ENCODE measurements around the gene RASSF7.

The RASSF7 gene

DNA sequence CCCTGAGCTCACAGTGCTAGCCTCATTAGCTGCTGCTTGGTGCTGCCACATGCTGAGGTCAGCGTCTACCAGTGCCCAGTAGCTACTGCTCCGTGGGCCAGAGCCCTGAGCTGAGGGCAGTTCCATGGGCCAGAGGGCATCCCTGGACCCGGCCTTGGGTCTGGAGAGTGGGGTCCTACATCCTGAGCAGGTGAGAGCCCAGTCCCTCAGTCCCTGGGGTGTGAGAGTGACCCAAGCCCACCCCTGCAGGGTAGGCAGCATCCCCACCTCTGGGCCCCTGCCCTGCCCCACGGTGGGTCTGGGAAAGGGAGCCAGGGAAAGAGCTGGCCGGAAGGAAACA, 10.1 kb upstream of the RASSF7 start:
- in situ Hi-C loops (cut with HindIII; ENCODE audit: low sequenced_read_pairs) = no loop called here

DNA sequence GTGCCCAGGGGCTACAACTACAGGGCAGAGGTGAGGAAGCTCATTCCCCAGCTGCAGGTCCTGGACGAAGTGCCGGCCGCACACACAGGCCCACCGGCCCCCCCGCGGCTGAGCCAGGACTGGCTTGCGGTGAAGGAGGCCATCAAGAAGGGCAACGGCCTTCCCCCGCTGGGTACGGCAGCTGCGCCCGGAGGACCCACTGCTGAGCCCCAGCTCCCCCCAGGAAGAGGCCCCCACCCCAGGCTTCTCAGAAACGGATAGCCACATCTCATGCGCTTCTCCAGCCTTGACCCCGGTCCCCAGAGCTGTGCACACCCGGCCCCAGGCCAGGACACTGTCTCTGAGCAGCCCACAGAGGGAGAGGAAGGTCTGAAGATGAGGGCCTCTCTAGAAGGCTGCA, 9.6 kb upstream of the RASSF7 start:
- in situ Hi-C loops (cut with HindIII; ENCODE audit: low sequenced_read_pairs) = no loop called here

DNA sequence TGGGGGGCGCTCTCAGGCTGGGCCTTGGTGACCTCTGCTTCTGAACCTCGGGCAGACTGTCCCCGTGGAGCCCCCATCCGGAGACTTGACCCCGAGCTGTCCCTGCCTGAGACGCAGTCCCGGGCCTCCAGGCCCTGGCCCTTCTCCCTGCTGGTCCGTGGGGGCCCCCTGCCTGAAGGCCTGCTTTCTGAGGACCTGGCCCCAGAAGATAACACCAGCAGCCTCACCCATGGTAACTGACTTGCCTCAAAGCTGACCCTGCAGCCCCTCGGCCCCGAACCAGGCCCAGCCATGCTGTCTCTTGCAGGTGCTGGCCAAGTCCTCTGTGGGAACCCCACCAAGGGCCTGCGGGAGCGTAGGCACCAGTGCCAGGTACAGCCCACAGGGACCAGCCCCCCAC, 9.2 kb upstream of the RASSF7 start:
- in situ Hi-C loops (cut with HindIII; ENCODE audit: low sequenced_read_pairs) = no loop called here

DNA sequence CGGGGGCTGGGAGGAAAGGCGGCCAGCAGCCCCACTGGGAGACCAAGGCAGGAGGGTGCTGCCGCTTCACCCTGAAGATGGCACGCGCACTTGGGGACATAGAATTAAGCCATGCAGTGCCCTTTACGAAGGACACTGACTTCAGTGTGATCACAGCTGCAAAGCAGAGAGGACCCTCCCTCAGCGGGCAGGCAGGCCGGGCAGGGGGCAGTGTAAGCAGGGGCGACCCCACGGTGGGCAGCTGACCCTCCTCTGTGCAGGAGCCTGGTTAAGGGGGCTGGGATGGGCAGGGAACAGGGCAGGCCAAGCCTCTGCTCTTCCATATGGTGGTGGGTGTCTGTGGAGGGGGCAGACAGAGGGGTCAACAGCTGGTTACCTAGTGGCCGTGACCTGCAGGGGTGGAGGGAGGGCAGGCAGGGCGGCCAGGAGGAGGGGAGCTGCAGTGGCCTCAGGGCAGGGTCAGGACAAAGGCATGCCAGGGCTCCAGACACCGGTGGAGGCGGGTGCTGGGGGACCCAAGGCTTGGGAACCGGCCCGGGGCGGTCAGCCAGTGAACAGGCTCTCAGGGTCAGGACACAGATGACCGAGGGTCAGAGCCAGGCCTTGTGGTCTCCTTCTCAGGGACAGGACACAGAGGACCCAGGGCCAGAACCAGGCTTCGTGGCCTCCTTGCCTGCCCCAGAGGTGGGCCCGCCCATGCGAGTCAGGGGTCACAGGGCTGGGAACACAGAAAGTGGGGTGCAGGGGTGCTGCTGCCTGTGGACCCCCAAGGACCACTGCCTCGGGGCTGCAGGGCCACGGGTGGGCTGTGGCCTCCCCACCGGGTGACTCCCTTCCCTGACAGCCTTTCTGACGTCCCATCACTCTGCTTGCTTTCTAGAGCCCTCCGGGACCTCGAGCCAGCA, 7.4 kb upstream of the RASSF7 start:
- in situ Hi-C loops (cut with HindIII; ENCODE audit: low sequenced_read_pairs) = no loop called here

DNA sequence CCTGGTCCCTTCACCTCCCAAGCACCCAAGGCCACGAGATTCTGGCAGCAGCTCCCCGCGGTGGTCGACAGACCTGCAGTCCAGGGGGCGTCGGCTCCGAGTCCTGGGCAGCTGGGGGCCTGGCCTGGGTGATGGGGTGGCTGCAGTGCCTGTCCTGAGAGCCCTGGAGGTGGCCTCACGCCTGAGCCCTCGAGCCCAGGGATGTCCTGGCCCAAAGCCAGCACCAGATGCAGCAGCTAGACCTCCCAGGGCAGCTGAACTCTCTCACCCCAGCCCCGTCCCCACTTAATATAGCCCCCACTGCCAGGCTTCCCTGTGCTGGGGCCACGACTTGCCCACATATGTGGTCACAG, 6.8 kb upstream of the RASSF7 start:
- in situ Hi-C loops (cut with HindIII; ENCODE audit: low sequenced_read_pairs) = no loop called here

DNA sequence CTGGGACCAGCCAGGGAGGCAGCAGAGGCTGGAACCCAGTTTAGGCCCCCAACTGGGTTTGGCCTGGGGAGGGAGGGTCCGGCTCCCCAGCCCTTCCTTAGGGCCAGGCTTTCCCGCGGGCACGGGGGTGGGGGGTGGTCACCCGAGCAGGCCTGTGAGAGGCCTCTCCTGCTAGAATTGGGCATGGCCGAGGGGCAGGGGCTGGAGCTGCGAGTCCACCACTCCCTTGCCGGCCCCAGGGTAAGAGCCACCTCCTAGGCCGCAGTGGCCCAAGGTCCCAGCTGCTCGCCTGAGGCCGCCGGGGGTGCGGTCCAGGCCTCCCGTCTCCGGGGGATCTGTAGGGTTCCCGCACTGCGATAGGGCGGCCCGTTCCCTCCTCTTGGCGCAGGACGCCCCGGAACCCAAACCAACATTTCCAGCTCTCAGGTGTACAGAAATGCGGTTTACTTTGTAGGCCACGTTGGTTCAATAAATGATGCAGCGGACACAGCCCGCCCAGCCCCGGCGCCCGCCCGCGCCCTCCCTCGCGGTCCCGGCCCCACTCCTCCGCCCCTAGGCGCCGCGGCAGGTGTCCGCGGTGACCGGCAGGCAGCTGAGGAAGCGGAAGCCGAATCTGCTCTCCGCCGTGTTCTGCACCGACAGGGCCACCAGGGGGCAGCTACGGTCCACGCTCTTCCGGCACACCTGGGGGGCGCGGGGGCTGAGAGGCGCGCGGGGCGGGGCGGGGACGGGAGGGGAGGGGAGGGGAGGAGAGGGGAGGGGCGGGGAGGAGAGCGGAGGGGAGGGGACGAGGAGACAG, 6.1 kb upstream of the RASSF7 start:
- in situ Hi-C loops (cut with HindIII; ENCODE audit: low sequenced_read_pairs) = no loop called here

DNA sequence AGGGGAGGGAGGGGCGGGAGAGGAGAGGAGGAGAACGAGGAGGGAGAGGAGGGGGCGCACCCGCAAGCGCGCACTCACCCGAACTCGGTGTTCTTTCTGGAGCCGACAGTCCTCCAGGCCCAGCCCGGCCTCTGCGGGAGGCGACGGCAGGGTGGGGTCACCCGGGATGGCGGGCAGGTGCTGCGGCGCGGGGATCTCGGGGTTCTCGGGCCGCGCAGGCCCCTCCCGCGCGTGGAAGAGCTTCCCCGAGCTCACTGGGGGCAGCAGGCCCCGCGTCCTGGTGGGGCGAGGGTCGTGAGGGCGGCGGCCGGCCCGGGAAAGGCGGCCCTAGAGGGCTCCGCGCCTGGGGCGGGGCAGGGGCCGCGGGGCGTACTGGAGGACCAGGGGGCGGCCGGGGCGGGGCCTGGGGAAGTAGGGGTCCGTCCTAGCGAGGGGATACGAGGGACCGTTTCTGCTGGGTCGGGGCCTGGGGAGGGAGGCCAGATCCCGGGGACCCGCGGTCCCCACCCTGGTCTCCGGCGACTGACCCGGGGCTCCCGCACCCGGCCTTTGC, 5.5 kb upstream of the RASSF7 start:
- in situ Hi-C loops (cut with HindIII; ENCODE audit: low sequenced_read_pairs) = no loop called here

DNA sequence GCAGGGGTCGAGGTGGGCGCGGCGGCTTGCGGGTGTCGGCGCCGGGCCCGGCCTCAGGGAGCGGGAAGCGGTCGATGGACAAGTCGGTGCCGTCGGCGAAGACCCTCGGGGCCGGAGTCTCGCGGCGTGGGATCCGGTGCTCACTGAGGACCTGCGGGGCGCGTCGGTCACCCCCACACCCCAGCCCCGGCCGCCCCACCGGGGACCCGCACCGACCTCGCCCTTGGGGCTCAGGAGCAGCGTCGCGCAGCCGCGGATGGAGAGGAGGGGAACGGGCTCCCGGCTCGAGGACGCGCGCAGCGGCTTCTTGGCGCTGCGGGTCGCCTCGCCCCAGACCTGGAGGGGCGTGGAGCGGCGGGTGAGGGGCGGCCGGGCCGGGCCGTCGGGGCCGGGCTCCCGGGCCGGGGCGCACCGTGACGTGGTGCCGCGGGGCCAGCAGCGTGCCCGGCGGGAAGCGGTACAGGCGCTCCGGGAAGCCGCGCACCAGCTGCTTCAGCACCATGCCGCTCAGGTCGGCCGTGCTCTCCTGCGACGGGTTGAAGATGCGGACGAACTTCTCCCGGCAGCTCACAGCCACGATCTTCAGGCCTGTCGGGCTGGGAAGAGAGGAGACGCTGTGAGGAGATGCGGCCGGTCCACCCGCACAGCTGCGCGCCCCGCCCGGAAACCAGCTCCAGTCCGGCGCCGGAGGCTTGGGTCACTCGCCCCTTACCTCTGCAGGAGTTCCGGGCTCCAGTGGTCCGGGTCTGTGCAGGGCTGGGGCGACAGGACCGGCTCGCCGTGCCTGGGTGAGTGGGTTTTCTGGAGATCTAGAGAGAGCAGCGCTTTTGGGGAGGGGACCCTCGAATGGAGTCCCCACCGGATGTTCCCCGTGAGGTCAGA, 4.7 kb upstream of the RASSF7 start:
- in situ Hi-C loops (cut with HindIII; ENCODE audit: low sequenced_read_pairs) = no loop called here

DNA sequence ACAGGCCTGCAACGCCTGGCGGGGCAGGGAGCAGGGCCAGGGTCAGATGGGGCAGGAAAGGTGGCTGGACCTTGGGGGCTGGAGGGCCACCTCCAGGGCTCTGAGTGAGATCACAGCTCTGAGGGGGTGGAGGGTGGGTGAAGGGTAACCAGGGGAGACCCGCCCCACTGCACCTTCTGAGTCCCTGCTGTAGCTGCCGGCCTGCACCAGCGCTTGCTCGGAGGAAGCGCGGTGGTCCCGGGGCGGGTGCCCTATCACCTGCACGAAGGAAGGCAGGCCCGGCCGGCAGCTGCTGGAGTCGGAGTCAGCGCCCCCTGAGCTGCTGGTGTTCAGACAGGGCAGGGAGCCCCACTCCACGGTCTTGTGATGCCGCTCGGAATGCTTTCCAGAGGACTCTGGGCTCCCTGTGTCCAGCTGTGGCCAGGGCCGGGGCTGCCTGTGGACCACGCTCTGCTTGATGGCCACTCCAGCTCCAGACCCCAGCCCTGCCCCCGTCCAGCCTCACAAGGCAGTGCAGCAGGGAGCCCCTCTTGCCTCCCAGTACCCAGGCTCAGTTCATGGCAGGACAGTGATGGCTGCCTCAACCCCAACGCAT, 4.0 kb upstream of the RASSF7 start:
- in situ Hi-C loops (cut with HindIII; ENCODE audit: low sequenced_read_pairs) = no loop called here

DNA sequence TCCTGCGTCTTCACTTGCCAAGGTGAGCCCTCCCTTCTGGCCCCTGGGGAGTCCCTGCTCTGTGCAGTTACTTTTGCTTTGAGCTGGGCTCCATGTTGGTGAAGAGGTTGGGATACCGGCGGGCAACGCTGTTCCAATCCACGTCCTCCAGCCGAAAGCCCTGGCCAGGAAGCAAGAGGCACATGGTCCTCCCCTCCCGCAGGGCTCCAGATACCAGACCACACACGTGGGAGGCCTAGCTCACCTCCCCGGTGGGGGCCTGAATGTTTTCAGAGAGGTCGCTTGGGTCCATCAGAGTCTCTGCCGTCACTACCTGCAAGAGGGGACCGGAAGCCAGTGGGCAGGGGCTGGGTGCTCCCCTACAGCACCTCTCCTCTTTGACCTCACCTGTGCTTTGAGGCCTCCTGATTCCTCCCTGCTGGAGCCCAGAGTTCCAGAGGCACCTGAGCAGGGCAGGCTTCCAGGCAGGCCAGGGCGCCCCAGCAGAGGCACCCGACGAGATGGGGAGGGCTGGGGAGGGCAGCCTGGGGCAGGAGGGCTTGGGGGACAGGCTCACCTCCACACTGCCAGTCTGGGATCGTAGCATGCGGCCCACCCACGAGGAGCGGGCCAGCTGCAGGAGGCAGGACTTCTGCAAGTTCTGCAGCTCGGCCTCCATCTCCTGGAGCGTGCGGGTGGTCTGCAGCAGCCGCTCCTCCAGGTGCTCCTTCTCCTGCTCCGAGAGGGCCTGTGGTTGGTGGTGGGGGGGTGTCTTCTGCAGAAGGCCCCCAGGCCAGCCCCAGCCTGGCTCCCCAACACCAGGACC, 3.2 kb upstream of the RASSF7 start:
- in situ Hi-C loops (cut with HindIII; ENCODE audit: low sequenced_read_pairs) = no loop called here

DNA sequence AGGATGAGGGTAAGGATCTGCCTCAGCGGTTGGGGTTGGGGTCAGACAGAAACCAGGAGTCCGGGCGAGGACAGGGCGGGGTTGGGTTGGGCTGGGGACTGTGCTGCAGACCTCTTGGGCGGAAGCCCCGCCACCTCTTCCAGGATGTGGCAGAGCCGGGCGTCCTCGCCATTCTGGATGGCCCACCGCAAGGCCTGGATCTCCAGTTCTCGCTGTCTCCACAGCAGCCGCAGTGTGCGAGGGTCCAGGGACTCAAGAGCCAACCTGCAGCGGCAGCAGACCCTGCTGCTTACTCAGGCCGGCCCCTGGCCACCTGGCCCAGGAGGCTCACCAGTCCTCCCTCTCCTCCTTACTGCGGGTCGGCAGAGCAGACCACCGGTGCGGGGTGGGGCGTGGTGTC, 2.3 kb upstream of the RASSF7 start:
- in situ Hi-C loops (cut with HindIII; ENCODE audit: low sequenced_read_pairs) = no loop called here

DNA sequence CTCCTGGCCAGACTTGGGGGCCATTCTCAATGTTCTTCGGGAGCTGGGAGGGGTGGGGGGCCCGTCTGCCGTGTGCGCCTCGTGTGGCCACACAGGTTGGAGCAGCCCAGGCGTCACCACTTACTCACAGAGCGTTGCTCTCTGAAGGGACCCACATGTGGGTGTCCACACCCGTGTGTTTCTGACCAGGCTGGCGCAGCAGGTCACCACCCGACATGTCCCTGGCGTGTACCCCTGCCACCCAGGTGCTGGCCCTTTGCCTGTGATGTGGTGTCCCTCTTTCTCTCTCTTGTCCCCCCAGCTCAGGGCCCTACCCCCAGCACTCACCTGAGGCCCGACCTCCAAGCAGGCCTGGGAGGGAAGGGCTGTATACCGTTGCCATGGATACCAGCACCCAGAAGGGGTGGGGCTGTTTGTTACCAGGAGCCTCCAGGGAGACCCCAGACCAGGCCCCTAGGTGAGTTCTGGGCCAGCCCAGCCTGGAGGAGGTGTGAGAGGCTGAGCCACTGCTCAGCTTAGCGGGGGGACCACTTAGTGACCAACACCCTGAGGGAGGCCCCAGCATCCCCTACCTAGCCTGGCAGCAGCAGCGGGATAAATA, 1.6 kb upstream of the RASSF7 start:
- in situ Hi-C loops (cut with HindIII; ENCODE audit: low sequenced_read_pairs) = no loop called here

DNA sequence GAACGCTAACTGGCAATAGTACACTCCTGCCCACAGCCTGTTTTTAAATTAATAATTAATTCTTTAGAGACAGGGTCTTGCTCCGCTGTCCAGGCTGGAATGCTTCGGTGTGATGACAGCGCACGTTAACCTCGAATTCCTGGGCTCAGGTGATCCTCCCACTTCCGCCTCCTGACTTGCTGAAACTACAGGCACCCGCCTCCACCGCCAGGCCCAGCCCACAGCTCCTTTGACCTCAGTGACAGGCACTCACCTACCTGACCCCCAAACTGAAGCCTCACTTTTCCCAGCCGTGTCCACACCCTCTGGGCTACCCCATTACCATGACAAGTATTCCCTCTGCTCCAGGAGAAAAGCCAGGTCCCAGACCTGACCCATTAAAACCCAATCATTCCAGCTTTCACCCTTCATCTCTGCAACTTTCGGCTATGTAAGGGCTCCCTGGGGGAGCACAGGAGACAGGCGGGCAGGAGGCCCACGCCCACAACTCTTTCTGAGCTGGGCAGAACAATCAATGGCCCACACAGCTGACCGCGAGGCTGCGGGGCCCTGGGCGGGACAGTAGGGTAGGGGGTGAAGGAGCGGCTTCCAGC, 962 bp upstream of the RASSF7 start:
- in situ Hi-C loops (cut with HindIII; ENCODE audit: low sequenced_read_pairs) = no loop called here

DNA sequence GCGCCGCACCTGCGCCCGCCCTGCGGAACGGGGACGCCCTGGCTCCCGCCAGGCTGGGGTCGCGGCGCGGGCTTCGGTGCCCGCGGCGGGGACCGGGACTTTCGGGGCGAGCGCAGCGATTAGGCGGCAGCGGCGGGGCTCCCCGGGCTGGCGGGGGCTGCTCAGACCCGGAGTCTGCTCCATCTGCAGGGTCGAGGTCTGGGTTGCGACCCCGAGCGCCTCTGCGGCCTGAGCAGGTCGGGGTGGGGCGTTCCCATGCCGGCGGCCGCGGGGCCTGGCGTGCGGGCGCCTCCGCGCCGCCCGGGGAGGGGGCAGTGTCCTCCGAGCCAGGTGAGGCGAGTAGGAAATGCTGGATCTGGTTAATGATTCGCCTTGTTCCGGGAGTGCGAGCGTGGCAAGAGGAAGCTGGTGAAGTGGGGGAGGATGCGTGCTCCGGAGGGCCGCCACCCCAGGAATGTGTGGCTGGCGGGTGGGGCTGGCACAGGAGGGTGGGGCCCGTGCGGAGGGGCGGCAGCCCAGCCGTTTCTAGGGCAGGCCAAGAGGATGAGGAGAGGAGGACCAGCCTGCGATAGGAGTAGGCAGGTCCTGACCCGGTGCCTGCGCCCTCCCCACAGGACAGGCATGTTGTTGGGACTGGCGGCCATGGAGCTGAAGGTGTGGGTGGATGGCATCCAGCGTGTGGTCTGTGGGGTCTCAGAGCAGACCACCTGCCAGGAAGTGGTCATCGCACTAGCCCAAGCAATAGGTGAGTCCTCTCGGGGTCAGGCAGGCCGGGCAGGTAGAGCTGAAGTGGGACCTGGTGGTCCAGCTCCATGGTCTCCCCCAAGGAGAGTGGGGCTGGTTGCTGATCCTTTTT, 606 bp downstream of the RASSF7 start:
- in situ Hi-C loops (cut with HindIII; ENCODE audit: low sequenced_read_pairs) = no loop called here

DNA sequence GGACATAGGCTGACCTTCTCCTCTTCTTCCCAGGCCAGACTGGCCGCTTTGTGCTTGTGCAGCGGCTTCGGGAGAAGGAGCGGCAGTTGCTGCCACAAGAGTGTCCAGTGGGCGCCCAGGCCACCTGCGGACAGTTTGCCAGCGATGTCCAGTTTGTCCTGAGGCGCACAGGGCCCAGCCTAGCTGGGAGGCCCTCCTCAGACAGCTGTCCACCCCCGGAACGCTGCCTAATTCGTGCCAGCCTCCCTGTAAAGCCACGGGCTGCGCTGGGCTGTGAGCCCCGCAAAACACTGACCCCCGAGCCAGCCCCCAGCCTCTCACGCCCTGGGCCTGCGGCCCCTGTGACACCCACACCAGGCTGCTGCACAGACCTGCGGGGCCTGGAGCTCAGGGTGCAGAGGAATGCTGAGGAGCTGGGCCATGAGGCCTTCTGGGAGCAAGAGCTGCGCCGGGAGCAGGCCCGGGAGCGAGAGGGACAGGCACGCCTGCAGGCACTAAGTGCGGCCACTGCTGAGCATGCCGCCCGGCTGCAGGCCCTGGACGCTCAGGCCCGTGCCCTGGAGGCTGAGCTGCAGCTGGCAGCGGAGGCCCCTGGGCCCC, 1.4 kb downstream of the RASSF7 start:
- in situ Hi-C loops (cut with HindIII; ENCODE audit: low sequenced_read_pairs) = no loop called here

DNA sequence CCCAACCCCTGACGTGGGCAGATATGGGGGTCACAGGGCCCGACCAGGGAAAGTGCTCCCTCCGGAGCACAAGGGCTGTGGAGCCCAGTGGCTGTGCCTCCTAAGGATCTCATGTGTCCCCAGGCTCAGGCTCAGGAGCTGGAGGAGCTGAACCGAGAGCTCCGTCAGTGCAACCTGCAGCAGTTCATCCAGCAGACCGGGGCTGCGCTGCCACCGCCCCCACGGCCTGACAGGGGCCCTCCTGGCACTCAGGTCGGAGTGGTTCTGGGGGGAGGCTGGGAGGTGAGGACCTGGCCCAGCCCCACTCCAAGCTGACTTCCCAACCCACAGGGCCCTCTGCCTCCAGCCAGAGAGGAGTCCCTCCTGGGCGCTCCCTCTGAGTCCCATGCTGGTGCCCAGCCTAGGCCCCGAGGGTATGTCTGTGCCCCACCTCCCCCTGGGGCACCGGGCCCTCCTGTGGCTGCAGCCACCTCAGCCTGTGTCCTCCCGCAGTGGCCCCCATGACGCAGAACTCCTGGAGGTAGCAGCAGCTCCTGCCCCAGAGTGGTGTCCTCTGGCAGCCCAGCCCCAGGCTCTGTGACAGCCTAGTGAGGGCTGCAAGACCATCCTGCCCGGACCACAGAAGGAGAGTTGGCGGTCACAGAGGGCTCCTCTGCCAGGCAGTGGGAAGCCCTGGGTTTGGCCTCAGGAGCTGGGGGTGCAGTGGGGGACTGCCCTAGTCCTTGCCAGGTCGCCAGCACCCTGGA, 2.5 kb downstream of the RASSF7 start:
- in situ Hi-C loops (cut with HindIII; ENCODE audit: low sequenced_read_pairs) = no loop called here

Measured in DLD1 (cell line).